GM18526 (cell line): ENCODE data around the gene BIN1.

Source experiments
- POLR2A ChIP-seq: IDR thresholded peaks from 3 replicates; pipeline ENCODE4 v1.6.1; 2011; ENCODE audit not compliant: insufficient read length; ENCODE audit errors: extremely low read depth

Gene BIN1

GRCh38 chr2:127047054-127047453 is 59.9 kb downstream of the BIN1 start:
- TF ChIP-seq POLR2A, result no peak

DNA sequence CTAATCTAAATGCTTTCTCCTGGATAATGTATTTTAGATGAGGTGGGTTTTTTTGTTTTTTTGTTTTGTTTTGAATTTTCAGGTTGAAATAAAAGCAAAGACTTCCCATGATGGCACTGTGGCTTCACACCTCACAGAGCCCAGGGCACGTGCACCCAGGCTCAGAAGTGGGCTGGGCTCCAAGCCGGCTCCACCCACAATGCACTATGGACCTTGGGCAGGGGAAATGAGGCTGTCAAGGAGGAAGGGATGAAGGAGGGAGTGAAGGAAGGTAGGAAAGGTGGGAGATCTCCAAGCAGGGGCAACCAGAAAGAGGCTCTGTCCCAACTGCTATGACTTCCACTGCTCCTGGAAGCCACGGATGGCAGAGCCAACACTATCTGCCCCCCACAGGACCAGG is 60.4 kb downstream of the BIN1 start:
- no peak for TF ChIP-seq POLR2A

GRCh38 chr2:127045792-127046501 is 61.0 kb downstream of the BIN1 start:
- TF ChIP-seq POLR2A, result no peak

GRCh38 chr2:127044977-127045661 is 61.8 kb downstream of the BIN1 start:
- TF ChIP-seq POLR2A, result no peak

DNA sequence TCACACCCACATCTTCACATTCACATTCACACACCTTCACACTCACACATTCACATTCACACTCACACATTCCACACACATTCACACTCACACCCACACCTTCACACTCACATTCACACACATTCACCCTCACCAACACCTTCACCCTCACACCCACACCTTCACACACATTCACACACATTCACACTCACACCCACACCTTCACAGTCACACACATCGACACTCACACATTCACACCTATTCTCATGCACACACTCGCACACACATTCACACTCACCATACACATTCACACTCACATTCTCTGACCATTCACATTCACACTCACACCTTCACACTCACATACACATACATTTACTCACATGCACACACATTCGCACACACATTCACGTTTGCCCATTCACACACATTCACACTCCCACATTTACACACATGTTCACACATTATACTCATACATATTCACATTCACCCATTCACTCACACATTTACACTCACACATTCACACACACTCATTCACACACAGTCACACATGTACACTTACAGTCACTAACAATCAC is 62.7 kb downstream of the BIN1 start:
- TF ChIP-seq POLR2A, result no peak

- no peak for TF ChIP-seq POLR2A
Measured at GRCh38 chr2:127043367-127044164, 63.4 kb downstream of the BIN1 start.

GRCh38 chr2:127041259-127041970 is 65.5 kb downstream of the BIN1 start:
- TF ChIP-seq POLR2A, result no peak

- no peak for TF ChIP-seq POLR2A
Measured at GRCh38 chr2:127040169-127040568, 66.8 kb downstream of the BIN1 start.

GRCh38 chr2:127039387-127040031 is 67.4 kb downstream of the BIN1 start:
- TF ChIP-seq POLR2A, result no peak

DNA sequence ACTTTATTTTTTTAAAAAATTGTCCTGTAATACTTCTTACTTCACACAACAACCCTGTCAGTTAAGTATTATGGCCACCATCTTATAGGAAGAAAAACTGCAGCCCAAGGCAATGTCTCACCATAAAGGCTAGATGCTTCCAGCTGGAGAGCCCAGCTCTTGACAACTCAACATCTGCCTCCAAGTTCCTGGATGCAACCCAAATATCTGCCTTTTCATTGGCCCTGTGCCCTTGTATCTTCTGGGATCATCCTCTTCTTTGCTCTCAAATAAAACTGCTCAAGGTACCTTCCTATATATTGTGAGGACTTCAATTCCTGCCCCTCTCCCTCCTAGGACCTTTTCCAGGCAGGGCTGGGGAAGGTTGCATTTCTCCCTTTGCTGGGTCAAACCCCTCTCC is 69.5 kb downstream of the BIN1 start:
- no peak for TF ChIP-seq POLR2A

DNA sequence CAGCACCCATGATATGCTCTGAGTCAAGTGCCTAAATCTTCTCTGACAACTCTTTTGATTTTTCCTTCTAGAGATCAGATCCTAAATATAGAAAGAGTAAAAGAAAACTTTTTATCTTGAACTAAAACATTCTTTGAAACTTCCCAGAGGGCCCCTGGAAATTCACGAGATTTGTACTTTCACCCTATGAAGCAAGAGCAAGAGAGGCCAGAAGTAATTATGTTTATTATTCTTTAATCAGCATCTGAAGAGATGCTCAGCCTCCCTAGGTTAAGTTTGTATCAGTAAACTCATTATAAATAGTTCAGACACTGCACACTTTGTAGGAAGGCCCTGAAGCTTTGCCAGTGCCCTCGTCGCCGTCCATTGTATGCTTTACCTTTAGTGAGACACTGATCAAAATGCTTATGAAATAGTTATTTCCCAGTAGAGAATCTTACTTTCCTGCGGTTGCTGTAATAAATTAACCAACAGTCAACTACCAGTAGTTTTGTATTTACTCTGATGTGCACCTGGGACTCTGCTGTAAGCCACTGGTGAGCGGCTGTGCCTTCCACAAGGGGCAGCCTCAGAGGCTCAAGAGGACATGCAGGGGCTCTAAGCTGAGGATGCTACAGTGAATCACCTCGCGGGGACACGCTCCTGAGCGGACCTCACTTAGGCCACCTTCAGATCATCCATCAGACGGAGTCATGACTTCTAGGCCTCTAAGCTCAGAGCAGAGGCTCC is 71.9 kb downstream of the BIN1 start:
- TF ChIP-seq POLR2A, result no peak

DNA sequence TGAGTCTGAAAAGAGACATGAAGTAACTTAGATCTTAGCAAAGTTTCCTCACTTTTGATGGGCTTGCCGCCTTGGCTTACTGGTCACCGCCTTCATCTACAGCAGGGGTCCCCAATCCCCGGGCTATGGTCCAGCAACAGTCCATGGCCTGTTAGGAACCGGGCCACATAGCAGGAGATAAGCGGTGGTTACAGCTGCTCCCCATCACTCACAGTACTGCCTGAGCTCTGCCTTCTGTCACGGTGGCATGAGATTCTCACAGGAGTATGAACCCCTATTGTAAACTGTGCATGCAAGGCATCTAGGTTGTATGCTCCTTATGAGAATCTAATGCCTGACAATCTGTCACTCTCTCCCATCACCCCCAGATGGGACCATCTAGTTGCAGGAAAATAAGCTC is 72.9 kb downstream of the BIN1 start:
- no peak for TF ChIP-seq POLR2A

DNA sequence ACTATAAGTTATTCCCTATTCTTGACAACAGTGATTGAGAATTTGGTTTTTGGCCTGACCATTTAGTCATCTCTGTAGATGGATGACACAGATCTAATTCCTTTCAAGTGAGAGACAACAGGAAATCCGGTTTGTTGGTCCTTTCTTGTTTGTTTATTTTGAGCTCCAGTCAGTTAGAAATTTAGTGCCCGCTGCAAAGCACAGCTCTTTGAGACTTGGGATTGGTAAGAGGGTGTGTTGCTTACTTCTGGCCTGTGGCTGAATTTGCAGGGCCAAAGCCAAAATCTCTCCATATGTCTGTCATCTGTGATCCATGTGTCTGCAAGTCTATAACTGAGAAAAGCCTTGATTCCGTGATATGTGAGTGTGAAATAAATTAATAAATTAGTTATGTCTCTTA is 74.3 kb downstream of the BIN1 start:
- no peak for TF ChIP-seq POLR2A

DNA sequence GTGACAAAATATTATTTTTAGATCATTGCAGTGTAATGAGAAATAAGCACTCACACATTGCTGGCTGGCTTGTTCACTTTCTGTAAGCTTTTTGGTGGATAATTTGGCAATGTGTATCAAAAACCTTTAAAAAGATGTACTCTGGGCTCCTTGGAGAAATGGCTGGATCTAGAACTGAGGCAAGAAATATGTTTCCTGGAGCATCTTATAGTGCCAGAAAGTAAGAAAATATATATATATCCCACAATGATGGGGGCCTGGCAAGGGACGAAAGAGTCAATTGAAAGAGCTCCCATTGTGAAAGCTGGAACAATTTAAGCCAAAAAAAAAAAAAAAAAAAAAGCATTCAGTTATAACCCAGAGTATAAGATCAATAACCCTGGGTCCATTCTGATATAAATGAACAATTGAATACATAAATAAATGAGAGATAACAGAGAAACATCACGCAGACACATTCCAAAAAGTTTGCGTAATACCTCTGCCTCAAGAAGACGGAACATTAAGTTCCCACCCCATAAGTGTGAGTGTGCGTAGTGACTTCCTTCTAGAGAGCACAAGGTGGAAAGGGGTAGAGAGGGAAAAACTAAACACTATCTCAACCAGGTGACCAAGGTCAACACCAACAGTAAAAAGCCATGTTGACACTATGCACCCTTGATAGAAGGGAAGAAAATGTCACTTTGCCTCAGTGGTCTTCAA is 77.5 kb downstream of the BIN1 start:
- TF ChIP-seq POLR2A, result no peak

GRCh38 chr2:127027715-127028114 is 79.2 kb downstream of the BIN1 start:
- no peak for TF ChIP-seq POLR2A
